Measurements from ENCODE around the gene TEAD1. TPM values are rescaled to one million over a fixed set of nuclear protein-coding genes. Genes with fewer than 3 reads are reported as not detected.
A peak's percentile ranks its signal among the peaks of the same experiment; 100 is the strongest.

TEAD1 gene
- total and polyA plus RNA-seq, 2 donors (not counting 3 experiments of a cell fraction or from before 2014, with no cell fraction given): 15.3 to 49.0 TPM

DNA sequence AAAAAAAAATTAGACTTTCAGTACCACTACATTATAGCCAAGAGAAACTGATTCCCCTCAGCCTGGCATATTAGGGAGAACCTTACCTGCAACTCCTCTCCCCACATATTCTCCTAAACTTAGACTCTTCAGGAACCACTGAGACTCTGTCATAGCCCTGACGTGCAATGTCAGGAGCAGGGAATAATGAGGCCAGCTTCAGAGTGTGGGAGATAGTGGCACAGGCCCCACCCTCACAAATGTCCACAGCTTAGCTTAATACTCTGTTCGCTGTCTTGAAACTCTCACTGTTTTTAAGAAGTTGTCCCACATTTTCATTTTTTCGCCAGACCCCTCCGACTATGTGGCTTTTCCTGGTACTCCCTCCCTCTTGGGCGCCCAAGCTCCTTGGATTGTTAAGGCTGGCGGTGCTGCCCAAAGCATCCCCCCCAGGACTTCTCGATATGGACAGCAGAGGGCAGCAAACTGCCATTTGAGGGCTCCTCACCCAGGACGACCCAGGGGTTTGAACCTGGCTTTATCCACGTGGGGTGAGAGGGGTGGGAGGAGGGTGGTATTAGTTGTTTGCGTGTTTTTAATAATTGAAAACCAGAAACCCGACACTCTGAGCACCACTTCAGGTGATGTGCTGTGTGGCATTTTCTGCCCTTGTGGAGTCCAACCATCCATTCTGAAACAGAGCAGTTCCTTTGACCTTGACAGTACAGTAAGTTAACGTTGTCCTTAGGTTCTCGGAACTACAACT, 289.7 kb downstream of the TEAD1 start:
- BruUV-seq (replicated peaks): no TSS peak
- intact Hi-C loops (cut with micrococcal nuclease): loop anchor here (1.0 to 2.0 kb wide), 5 partner anchors 188 to 633 kb away; no protein-coding TSS in a partner anchor

More for the DNA sequence above, 289.7 kb downstream of the TEAD1 start:
- no peak overlapping the region for H3K9ac ChIP-seq (replicated peaks; ENCODE audit: extremely low read depth, insufficient read depth, low read length)
- no peaks in the 10 kb centered on the region for H3K36me3 ChIP-seq (ENCODE audit: control insufficient read depth in 2 of 2, extremely low read depth in 1 of 2, insufficient read depth in 2 of 2, low read length in 2 of 2)
- no peak overlapping the region for H3K4me2 ChIP-seq (ENCODE audit: insufficient read depth, low read length)
- H4K20me1 ChIP-seq (replicated peaks; ENCODE audit: control insufficient read depth, extremely low read depth, insufficient read depth, low read length): no peaks in the 10 kb centered on the region
- no peaks in the 10 kb centered on the region for H3K9me1 ChIP-seq (replicated peaks; ENCODE audit: control insufficient read depth, extremely low read depth, insufficient read depth, low read length)
- peaks cover 7 to 12% of the 10 kb centered on the region in 2 experiments for H3K27me3 ChIP-seq (ENCODE audit: control insufficient read depth in 2 of 2, insufficient read depth in 2 of 2, low read length in 2 of 2)
- H3K9me3 ChIP-seq (replicated peaks; ENCODE audit: control insufficient read depth, insufficient read depth, low read length): no peaks in the 10 kb centered on the region
- no peak overlapping the region for H3K4me3 ChIP-seq (replicated peaks in 1 of 3; ENCODE audit: insufficient read depth in 1 of 3, low read depth in 1 of 3, low read length in 3 of 3)
- CTCF ChIA-PET: interaction anchor here (0.6 to 6.6 kb wide), 86 partner anchors 9 to 675 kb away, joined by 3 to 265 read pairs (median 4); partner anchors contain the start of gene BTBD10
- no peak overlapping the region for H2AFZ ChIP-seq (ENCODE audit: low read depth, low read length)
- POLR2A ChIA-PET: no interaction called here
- H3K27ac ChIP-seq (ENCODE audit: insufficient read depth, low read depth, low read length): no peak overlapping the region
- dilution Hi-C loops (cut with MboI; ENCODE audit: extremely low pct_ligation_motif_present, low sequenced_read_pairs): loop anchor here (25.0 kb wide), 1 partner anchor 198 kb away; no protein-coding TSS in a partner anchor
- FAIRE-seq (peak; percentile 84), DNase-seq (ENCODE audit: low read depth, low spot score) (peak; percentile 58)
- no peak for TF ChIP-seq EZH2 (IDR thresholded peaks at IDR 0.05; ENCODE audit: borderline replicate concordance, low read depth, low read length, severe bottlenecking)
- no peak for TF ChIP-seq GATA2 (IDR thresholded peaks at IDR 0.05; ENCODE audit: insufficient read depth, insufficient read length, low read depth, low read length)
- no peak for TF ChIP-seq POLR2A (IDR thresholded peaks at IDR 0.05; ENCODE audit: low read depth, low read length)
- no peak for TF ChIP-seq POLR2AphosphoS5 (IDR thresholded peaks at IDR 0.05; ENCODE audit: insufficient read depth, low read depth, low read length)
- TF ChIP-seq, protein P1, sequence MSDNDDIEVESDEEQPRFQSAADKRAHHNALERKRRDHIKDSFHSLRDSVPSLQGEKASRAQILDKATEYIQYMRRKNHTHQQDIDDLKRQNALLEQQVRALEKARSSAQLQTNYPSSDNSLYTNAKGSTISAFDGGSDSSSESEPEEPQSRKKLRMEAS (IDR thresholded peaks at IDR 0.05; ENCODE audit: insufficient read depth, insufficient read length): no peak
- TF ChIP-seq MYC (IDR thresholded peaks at IDR 0.05; ENCODE audit: low read depth, low read length): no peak
- TF ChIP-seq FOS (IDR thresholded peaks at IDR 0.05; ENCODE audit: borderline replicate concordance, insufficient read depth, low read length): no peak
- TF ChIP-seq, protein P2, sequence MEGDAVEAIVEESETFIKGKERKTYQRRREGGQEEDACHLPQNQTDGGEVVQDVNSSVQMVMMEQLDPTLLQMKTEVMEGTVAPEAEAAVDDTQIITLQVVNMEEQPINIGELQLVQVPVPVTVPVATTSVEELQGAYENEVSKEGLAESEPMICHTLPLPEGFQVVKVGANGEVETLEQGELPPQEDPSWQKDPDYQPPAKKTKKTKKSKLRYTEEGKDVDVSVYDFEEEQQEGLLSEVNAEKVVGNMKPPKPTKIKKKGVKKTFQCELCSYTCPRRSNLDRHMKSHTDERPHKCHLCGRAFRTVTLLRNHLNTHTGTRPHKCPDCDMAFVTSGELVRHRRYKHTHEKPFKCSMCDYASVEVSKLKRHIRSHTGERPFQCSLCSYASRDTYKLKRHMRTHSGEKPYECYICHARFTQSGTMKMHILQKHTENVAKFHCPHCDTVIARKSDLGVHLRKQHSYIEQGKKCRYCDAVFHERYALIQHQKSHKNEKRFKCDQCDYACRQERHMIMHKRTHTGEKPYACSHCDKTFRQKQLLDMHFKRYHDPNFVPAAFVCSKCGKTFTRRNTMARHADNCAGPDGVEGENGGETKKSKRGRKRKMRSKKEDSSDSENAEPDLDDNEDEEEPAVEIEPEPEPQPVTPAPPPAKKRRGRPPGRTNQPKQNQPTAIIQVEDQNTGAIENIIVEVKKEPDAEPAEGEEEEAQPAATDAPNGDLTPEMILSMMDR (IDR thresholded peaks at IDR 0.05; ENCODE audit: extremely low read depth in 1 of 2, insufficient read depth in 1 of 2, low read depth in 1 of 2, low read length in 2 of 2): peak; percentile 78 to 81
- no peak for TF ChIP-seq JUN (IDR thresholded peaks at IDR 0.05; ENCODE audit: borderline replicate concordance, insufficient read depth, insufficient read length, low read depth)
- no peaks in the 10 kb centered on the region for H3K4me1 ChIP-seq (ENCODE audit: control insufficient read depth, extremely low read depth, insufficient read depth, low read length)
- no peaks in the 10 kb centered on the region for H3K79me2 ChIP-seq (ENCODE audit: control insufficient read depth, insufficient read depth, low read length)
